Measurements from ENCODE around the gene OR51E2.

OR51E2 gene

DNA sequence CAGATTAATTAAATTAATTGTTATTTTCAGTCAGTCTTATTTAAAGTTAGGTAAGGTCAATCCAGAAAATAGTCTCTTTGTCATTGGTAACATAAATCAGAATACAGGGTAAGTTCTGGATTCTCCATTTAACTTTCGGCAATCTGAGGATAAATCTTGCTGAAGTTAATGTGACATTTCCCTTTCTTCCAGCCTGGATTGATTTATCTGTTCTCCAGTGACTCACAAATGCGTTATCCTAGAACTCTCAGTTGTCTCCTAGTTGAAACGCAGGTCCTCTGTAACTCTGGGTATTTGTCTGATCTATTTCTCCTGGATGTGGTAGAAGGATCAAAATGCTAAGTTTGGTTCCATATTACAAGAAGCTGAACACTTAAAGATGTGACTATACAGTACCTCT is 32.9 kb downstream of the OR51E2 start:
- DNase-seq (ENCODE audit: low read depth in 3 of 3, low spot score in 1 of 3) = no peak

DNA sequence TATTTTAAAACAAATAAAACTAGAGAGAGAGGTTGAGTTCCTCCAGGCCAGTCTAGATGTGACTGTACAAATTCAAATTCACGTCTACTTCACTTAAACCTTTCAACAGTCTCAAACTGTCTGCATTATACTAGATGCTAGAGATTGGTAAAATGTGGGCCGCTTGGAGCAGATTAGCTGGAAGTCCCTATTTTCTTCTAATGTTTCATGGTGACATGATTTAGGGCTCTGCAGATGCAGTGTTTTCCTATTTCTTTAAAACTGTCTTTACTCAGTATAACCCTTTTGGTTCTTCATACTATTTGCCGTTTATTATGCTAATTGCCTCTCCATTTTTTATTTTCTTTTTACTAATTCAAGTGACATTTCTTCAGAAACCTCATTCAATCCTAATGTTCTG is 33.5 kb downstream of the OR51E2 start:
- DNase-seq (ENCODE audit: low read depth in 3 of 3, low spot score in 1 of 3) = no peak

- DNase-seq (ENCODE audit: low read depth in 3 of 3, low spot score in 1 of 3) = no peak
Observed at GRCh38 chr11:4662876-4663275, 34.8 kb downstream of the OR51E2 start.

DNA sequence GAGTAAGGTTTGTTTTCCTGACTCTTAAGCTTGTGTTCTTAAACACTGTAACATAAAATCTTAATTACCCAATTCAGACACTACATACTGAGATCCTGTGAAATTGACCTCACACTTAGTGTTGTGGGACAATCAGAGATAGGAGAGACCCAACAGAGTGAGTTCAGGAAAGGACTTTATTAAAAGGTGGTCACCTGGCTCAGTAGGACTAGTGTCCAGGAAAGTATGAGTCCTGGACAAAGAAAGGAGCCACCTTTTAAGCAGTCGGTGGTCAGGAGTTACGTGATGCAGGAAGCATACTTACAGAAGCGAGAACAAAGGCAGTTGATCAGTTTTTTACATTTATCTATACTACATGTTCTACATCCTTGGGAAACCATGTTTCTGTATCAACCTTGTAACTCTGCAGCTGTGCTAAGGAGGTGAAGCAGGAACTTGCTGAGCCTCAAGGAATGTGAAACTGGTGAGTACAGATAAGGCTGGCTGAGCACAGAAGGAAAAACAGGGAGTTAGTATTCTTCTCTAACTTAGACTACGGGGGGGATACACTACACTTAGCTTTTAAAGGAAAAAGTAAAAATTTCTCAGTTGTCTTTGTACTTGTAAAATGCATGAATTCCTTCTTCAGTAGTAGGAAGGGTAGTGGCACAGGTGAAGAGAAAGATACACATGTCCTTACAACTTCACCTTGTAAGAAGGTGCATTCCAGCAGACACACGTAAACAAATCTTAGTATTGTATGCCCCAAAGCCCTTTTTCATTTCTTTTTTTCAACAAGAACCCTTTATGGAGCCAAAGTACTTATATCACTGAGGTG is 38.8 kb downstream of the OR51E2 start:
- DNase-seq (ENCODE audit: low read depth in 3 of 3, low spot score in 1 of 3) = no peak

DNA sequence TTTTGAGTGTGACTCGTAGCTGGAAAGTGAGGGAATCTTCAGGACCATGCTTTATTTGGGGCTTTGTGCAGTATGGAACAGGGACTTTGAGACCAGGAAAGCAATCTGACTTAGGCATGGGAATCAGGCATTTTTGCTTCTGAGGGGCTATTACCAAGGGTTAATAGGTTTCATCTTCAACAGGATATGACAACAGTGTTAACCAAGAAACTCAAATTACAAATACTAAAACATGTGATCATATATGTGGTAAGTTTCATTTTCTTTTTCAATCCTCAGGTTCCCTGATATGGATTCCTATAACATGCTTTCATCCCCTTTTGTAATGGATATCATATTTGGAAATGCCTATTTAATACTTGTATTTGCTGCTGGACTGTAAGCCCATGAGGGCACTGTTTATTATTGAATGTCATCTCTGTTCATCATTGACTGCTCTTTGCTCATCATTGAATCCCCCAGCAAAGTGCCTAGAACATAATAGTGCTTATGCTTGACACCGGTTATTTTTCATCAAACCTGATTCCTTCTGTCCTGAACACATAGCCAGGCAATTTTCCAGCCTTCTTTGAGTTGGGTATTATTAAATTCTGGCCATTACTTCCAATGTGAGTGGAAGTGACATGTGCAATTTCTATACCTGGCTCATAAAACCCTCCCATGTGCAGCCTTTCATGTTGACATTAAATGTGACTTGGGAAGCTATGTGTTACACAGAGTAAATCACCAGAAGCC is 42.9 kb downstream of the OR51E2 start:
- no peak for DNase-seq (ENCODE audit: low read depth in 3 of 3, low spot score in 1 of 3)

DNA sequence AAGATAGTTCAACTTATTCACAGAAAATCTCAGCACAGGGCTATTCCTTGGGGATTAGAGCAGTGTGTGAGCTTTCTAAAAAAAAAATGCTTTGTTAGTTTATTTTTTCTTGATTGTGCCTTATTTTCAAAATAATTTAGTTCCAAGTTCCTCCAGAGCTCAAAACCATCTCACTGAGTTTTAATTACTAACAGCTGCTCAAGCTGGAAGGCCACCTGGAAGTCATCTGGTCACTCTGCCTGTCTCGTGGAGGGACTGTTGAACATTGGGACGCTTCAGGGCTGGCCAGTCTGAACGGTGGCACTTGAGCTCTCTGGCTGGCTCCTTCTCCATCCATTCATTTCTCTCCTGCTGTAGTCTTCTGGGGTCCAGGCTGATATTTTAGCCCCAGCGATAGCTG is 49.9 kb downstream of the OR51E2 start:
- no peak for DNase-seq (ENCODE audit: low read depth in 3 of 3, low spot score in 1 of 3)

GRCh38 chr11:4645974-4646373 is 51.7 kb downstream of the OR51E2 start:
- DNase-seq (ENCODE audit: low read depth in 3 of 3, low spot score in 1 of 3) = no peak

DNA sequence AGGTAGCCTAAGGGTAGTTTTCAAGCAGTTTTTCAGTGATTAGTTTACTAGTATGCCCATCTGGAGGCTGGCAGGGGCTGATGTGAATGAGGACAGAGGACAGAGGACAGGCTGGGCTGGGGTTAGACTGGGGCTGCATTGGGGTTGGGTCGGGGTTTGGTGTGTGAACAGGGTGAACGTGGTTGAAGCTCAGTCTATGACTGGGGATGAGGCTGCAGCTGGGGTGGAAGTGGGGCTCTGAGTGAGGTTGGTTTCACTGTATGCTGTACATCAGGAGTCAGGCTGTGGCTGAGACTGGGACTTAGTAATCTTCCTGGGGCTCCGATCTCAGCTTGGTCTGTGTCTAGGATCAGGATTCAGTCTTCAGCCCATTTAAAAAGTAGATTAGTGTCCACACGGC is 53.4 kb downstream of the OR51E2 start:
- DNase-seq (ENCODE audit: low read depth in 3 of 3, low spot score in 1 of 3) = no peak

DNA sequence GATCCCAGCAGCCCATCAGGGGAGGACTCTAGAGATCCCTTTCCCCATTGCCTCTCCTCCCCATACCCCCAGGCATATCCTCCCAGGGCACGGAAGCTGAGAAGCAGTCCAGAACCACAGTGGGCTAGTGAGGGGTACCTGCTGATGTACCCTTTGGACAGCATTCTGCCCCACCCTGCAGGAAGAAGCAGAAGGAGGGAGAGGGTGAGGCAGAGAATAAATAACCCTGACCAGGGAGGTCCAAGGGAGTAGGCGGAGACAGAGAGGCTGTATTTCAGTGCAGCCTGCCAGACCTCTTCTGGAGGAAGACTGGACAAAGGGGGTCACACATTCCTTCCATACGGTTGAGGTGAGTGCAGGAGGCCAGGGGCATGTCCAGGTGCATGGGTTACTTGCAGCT is 54.0 kb downstream of the OR51E2 start, which contains the start of gene OR51E1:
TSS of gene OR51E1 (plus strand) at position 301 of the 400 bp plus-strand sequence. CDS start 8,545 bp downstream, outside the sequence.
- no peak for DNase-seq (ENCODE audit: low read depth in 3 of 3, low spot score in 1 of 3)

GRCh38 chr11:4643076-4643475 is 54.6 kb downstream of the OR51E2 start:
- DNase-seq (ENCODE audit: low read depth in 3 of 3, low spot score in 1 of 3) = no peak

DNA sequence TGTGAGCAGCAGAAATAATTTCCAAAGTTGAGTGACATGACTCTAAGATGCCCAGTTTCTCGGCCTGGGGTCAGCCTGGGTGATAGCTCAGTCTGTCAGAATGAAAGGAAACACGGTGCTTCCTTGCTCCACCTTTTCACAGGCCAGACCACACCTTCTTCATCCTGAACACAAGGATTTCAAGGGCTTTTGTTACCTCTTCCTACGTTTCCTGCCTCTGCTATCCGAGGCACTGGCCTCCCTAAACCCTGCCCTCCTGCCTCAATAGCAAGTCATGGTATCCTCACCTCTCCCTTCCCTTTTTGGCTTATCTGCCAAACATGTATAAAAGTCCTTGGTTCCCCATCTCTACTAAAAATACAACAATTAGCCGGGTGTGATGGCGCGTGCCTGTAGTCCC is 55.6 kb downstream of the OR51E2 start:
- no peak for DNase-seq (ENCODE audit: low read depth in 3 of 3, low spot score in 1 of 3)

GRCh38 chr11:4641501-4641900 is 56.2 kb downstream of the OR51E2 start:
- DNase-seq (ENCODE audit: low read depth in 3 of 3, low spot score in 1 of 3) = no peak

DNA sequence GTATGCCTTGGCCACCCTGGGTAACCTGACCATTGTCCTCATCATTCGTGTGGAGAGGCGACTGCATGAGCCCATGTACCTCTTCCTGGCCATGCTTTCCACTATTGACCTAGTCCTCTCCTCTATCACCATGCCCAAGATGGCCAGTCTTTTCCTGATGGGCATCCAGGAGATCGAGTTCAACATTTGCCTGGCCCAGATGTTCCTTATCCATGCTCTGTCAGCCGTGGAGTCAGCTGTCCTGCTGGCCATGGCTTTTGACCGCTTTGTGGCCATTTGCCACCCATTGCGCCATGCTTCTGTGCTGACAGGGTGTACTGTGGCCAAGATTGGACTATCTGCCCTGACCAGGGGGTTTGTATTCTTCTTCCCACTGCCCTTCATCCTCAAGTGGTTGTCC is 57.7 kb downstream of the OR51E2 start:
- no peak for DNase-seq (ENCODE audit: low read depth in 3 of 3, low spot score in 1 of 3)

GRCh38 chr11:4637662-4638047 is 60.0 kb downstream of the OR51E2 start:
- no peak for DNase-seq (ENCODE audit: low read depth in 3 of 3, low spot score in 1 of 3)

GRCh38 chr11:4636962-4637661 is 60.5 kb downstream of the OR51E2 start, which contains the start of gene OR51D1:
TSS of gene OR51D1 (plus strand) at chr11:4637477. CDS start at chr11:4639791, 2,314 bp downstream.
- DNase-seq (ENCODE audit: low read depth in 3 of 3, low spot score in 1 of 3) = peak; percentile 21 to 54 (median 30)

DNA sequence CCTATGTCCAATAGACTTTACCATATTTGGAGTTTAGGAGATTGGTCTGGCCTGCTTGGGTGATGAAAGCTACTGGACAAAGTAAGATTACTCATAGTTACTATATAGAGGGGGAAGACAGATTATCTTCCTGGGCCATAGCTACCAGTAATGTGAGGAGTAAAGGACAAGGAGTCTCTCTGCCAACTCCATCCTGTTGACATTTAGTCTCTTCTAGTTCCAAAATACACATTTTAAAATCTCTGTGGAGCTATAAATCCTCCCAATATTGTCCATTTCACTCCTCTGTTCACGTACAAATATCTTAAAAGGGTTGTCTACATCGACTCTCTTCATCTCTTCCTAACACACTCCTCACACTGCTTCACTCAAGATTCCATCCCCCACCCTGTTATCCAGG is 61.5 kb downstream of the OR51E2 start:
- no peak for DNase-seq (ENCODE audit: low read depth in 3 of 3, low spot score in 1 of 3)
